ENCODE measurements around the gene TMEM215.

DNA sequence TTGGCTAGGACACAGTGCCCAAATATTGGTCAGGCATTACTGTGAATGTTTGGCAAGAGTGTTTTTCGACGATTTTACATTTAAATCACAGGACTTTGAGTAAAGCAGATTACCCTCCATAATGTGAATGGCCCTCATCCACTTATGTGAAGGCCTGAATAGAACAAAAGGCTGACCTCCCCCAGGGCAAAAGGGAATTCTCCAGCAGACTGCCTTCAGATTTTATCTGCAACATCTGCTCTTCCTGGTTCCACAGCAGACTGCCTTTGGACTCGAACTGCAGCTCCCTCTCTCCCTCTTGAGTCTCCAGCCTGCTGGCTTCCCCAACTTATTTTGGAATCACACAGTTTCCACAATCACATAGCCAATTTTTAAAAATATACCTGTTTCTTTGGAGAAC, 7.1 kb upstream of the TMEM215 start:
- TF ChIP-seq POLR2A (IDR thresholded peaks at IDR 0.05), result no peak
- TF ChIP-seq, protein P1, sequence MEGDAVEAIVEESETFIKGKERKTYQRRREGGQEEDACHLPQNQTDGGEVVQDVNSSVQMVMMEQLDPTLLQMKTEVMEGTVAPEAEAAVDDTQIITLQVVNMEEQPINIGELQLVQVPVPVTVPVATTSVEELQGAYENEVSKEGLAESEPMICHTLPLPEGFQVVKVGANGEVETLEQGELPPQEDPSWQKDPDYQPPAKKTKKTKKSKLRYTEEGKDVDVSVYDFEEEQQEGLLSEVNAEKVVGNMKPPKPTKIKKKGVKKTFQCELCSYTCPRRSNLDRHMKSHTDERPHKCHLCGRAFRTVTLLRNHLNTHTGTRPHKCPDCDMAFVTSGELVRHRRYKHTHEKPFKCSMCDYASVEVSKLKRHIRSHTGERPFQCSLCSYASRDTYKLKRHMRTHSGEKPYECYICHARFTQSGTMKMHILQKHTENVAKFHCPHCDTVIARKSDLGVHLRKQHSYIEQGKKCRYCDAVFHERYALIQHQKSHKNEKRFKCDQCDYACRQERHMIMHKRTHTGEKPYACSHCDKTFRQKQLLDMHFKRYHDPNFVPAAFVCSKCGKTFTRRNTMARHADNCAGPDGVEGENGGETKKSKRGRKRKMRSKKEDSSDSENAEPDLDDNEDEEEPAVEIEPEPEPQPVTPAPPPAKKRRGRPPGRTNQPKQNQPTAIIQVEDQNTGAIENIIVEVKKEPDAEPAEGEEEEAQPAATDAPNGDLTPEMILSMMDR (IDR thresholded peaks at IDR 0.05), result no peak

Data from testis (tissue), 2 donors.